Measurements from ENCODE around the gene TCEANC2.

The TCEANC2 gene

GRCh38 chr1:54127594-54128300 is 74.3 kb downstream of the TCEANC2 start:
- Histone ChIP-seq H3K9me3 (ENCODE audit: insufficient read depth, low read depth, low read length) (no peaks in the 10 kb centered on the region), H3K4me1 (ENCODE audit: insufficient read depth, low read length) (0 out of 2 replicates have a peak, but pooled peaks cover 2% of the 10 kb centered on the region), H3K9ac (ENCODE audit: low read depth, low read length) (no peak overlapping the region), H3K4me3 (ENCODE audit: low read length) (no peak overlapping the region), H3K27me3 (ENCODE audit: insufficient read depth, low read length) (peaks cover 2% of the 10 kb centered on the region; the same call in 1 of the 2 replicates), H3K36me3 (ENCODE audit: insufficient read depth, low read length) (no peaks in the 10 kb centered on the region), H3K27ac (ENCODE audit: low read depth, low read length) (no peak overlapping the region)
- 89% methylated on average over 7 of the region's 7 CpGs for WGBS

- 83% methylated on average over 2 of the region's 2 CpGs for WGBS
- Histone ChIP-seq H3K4me1 (ENCODE audit: insufficient read depth, low read length) (peaks cover 1% of the 10 kb centered on the region; the same call in 1 of the 2 replicates), H3K27me3 (ENCODE audit: insufficient read depth, low read length) (no peaks in the 10 kb centered on the region), H3K27ac (ENCODE audit: low read depth, low read length) (no peak overlapping the region), H3K36me3 (ENCODE audit: insufficient read depth, low read length) (no peaks in the 10 kb centered on the region), H3K9ac (ENCODE audit: low read depth, low read length) (no peak overlapping the region), H3K4me3 (ENCODE audit: low read length) (no peak overlapping the region), H3K9me3 (ENCODE audit: insufficient read depth, low read depth, low read length) (no peaks in the 10 kb centered on the region)
These were observed 76.5 kb downstream of the TCEANC2 start for GRCh38 chr1:54129858-54130257.

- 86% methylated on average over 2 of the region's 2 CpGs for WGBS
These were observed 78.0 kb downstream of the TCEANC2 start for GRCh38 chr1:54131419-54131818.

GRCh38 chr1:54132495-54132894 is 79.1 kb downstream of the TCEANC2 start:
- Histone ChIP-seq H3K4me3 (ENCODE audit: low read length) (no peak overlapping the region), H3K36me3 (ENCODE audit: insufficient read depth, low read length) (no peaks in the 10 kb centered on the region), H3K27me3 (ENCODE audit: insufficient read depth, low read length) (no peaks in the 10 kb centered on the region), H3K27ac (ENCODE audit: low read depth, low read length) (no peak overlapping the region), H3K9me3 (ENCODE audit: insufficient read depth, low read depth, low read length) (no peaks in the 10 kb centered on the region), H3K9ac (ENCODE audit: low read depth, low read length) (no peak overlapping the region), H3K4me1 (ENCODE audit: insufficient read depth, low read length) (peaks cover 27% of the 10 kb centered on the region)
- 78% methylated on average over 2 of the region's 2 CpGs for WGBS

More at GRCh38 chr1:54131419-54131818, 78.0 kb downstream of the TCEANC2 start:
- no peak overlapping the region for H3K27ac ChIP-seq (ENCODE audit: low read depth, low read length)
- H3K36me3 ChIP-seq (ENCODE audit: insufficient read depth, low read length) = no peaks in the 10 kb centered on the region
- peaks cover 17% of the 10 kb centered on the region for H3K4me1 ChIP-seq (ENCODE audit: insufficient read depth, low read length)
- H3K27me3 ChIP-seq (ENCODE audit: insufficient read depth, low read length) = no peaks in the 10 kb centered on the region
- H3K9me3 ChIP-seq (ENCODE audit: insufficient read depth, low read depth, low read length) = no peaks in the 10 kb centered on the region
- H3K9ac ChIP-seq (ENCODE audit: low read depth, low read length) = no peak overlapping the region
- no peak overlapping the region for H3K4me3 ChIP-seq (ENCODE audit: low read length)

GRCh38 chr1:54134295-54134694 is 80.9 kb downstream of the TCEANC2 start:
- Histone ChIP-seq H3K4me1 (ENCODE audit: insufficient read depth, low read length) (peaks cover 34% of the 10 kb centered on the region), H3K9me3 (ENCODE audit: insufficient read depth, low read depth, low read length) (no peaks in the 10 kb centered on the region)
- 85% methylated on average over 6 of the region's 6 CpGs for WGBS

GRCh38 chr1:54135436-54136120 is 82.2 kb downstream of the TCEANC2 start:
- WGBS = 40% methylated on average over 5 of the region's 5 CpGs
- Histone ChIP-seq H3K27ac (ENCODE audit: low read depth, low read length) (peak overlapping the region; percentile 82), H3K36me3 (ENCODE audit: insufficient read depth, low read length) (no peaks in the 10 kb centered on the region), H3K9ac (ENCODE audit: low read depth, low read length) (peak overlapping the region; percentile 62; the same call in 1 of the 2 replicates), H3K27me3 (ENCODE audit: insufficient read depth, low read length) (no peaks in the 10 kb centered on the region), H3K4me1 (ENCODE audit: insufficient read depth, low read length) (peaks cover 34% of the 10 kb centered on the region), H3K4me3 (ENCODE audit: low read length) (no peak overlapping the region; the same call in 1 of the 2 replicates), H3K9me3 (ENCODE audit: insufficient read depth, low read depth, low read length) (no peaks in the 10 kb centered on the region)

More at GRCh38 chr1:54134295-54134694, 80.9 kb downstream of the TCEANC2 start:
- Histone ChIP-seq H3K4me3 (ENCODE audit: low read length) (no peak overlapping the region), H3K27ac (ENCODE audit: low read depth, low read length) (no peak overlapping the region), H3K9ac (ENCODE audit: low read depth, low read length) (no peak overlapping the region), H3K36me3 (ENCODE audit: insufficient read depth, low read length) (no peaks in the 10 kb centered on the region), H3K27me3 (ENCODE audit: insufficient read depth, low read length) (no peaks in the 10 kb centered on the region)

GRCh38 chr1:54136269-54136896 is 83.0 kb downstream of the TCEANC2 start:
- H3K27me3 ChIP-seq (ENCODE audit: insufficient read depth, low read length) = no peaks in the 10 kb centered on the region
- WGBS = 74% methylated on average over 15 of the region's 17 CpGs
- no peak overlapping the region for H3K4me3 ChIP-seq (ENCODE audit: low read length)
- H3K27ac ChIP-seq (ENCODE audit: low read depth, low read length) = peak overlapping the region; percentile 82
- H3K4me1 ChIP-seq (ENCODE audit: insufficient read depth, low read length) = peaks cover 34% of the 10 kb centered on the region
- H3K9ac ChIP-seq (ENCODE audit: low read depth, low read length) = peak overlapping the region; percentile 62; the same call in 1 of the 2 replicates
- no peaks in the 10 kb centered on the region for H3K36me3 ChIP-seq (ENCODE audit: insufficient read depth, low read length)
- H3K9me3 ChIP-seq (ENCODE audit: insufficient read depth, low read depth, low read length) = no peaks in the 10 kb centered on the region

GRCh38 chr1:54136963-54137533 is 83.6 kb downstream of the TCEANC2 start:
- Histone ChIP-seq H3K9ac (ENCODE audit: low read depth, low read length) (no peak overlapping the region), H3K36me3 (ENCODE audit: insufficient read depth, low read length) (no peaks in the 10 kb centered on the region), H3K4me1 (ENCODE audit: insufficient read depth, low read length) (peaks cover 34% of the 10 kb centered on the region), H3K27ac (ENCODE audit: low read depth, low read length) (no peak overlapping the region), H3K9me3 (ENCODE audit: insufficient read depth, low read depth, low read length) (no peaks in the 10 kb centered on the region), H3K27me3 (ENCODE audit: insufficient read depth, low read length) (no peaks in the 10 kb centered on the region), H3K4me3 (ENCODE audit: low read length) (no peak overlapping the region)
- WGBS = 56% methylated on average over 7 of the region's 7 CpGs

- Histone ChIP-seq H3K9ac (ENCODE audit: low read depth, low read length) (no peak overlapping the region), H3K27me3 (ENCODE audit: insufficient read depth, low read length) (no peaks in the 10 kb centered on the region), H3K4me3 (ENCODE audit: low read length) (no peak overlapping the region), H3K36me3 (ENCODE audit: insufficient read depth, low read length) (no peaks in the 10 kb centered on the region), H3K27ac (ENCODE audit: low read depth, low read length) (no peak overlapping the region), H3K4me1 (ENCODE audit: insufficient read depth, low read length) (peaks cover 34% of the 10 kb centered on the region), H3K9me3 (ENCODE audit: insufficient read depth, low read depth, low read length) (no peaks in the 10 kb centered on the region)
- WGBS = 70% methylated on average over 10 of the region's 10 CpGs
These were observed 84.2 kb downstream of the TCEANC2 start for GRCh38 chr1:54137534-54138061.

GRCh38 chr1:54138994-54139393 is 85.6 kb downstream of the TCEANC2 start:
- Histone ChIP-seq H3K4me1 (ENCODE audit: insufficient read depth, low read length) (peaks cover 34% of the 10 kb centered on the region), H3K9ac (ENCODE audit: low read depth, low read length) (no peak overlapping the region), H3K36me3 (ENCODE audit: insufficient read depth, low read length) (no peaks in the 10 kb centered on the region), H3K27ac (ENCODE audit: low read depth, low read length) (no peak overlapping the region), H3K4me3 (ENCODE audit: low read length) (no peak overlapping the region), H3K9me3 (ENCODE audit: insufficient read depth, low read depth, low read length) (no peaks in the 10 kb centered on the region), H3K27me3 (ENCODE audit: insufficient read depth, low read length) (no peaks in the 10 kb centered on the region)
- WGBS = 97% methylated on average over 1 of the region's 1 CpG
